H1 (cell line): ENCODE results near the gene MYO5B. TPM values are rescaled to one million over a fixed set of nuclear protein-coding genes. Genes with fewer than 3 reads are reported as not detected.

ENCODE experiments used
- SIRT6 ChIP-seq: IDR thresholded peaks from one replicate; pipeline ENCODE4 v1.7.1; 2012; ENCODE audit warnings: low read length, inconsistent platforms
- TCF12 ChIP-seq: IDR thresholded peaks from 2 replicates; pipeline ENCODE4 v1.6.1; 2011; ENCODE audit warnings: low read depth, mild to moderate bottlenecking, low read length
- polyA plus RNA-seq, 7 experiments: library from polyadenylated mRNA; depleted of rRNA in 3 of 7; stranded (reverse) in 5 of 7; unstranded in 2 of 7; fragments of >200 nt in 5 of 7; fragments of 200-250 nt in 2 of 7; gene quantifications; 1 replicate in 5 of 7; 2 replicates in 1 of 7; 4 replicates in 1 of 7; pipeline versions ENCODE4 v1.2.1 to v1.2.3, GENCODE V29; 2011 to 2013; ENCODE audit warnings: missing spikeins in 2 of 7, mixed read lengths in 2 of 7
- total RNA-seq: library from RNA; stranded (reverse); fragmentation: NEBNext Ultra II Directional; extraction: Animal tissue kit (Norgen Biotek cat#: 25700); gene quantifications from 2 replicates; pipeline ENCODE4 v1.2.1, GENCODE V29; 2021

MYO5B gene
- total and polyA plus RNA-seq, 2 of the 8 experiments (the other 6 are each of a cell fraction or from before 2014, with no cell fraction given): 6.4 to 7.7 TPM

- no peak for TF ChIP-seq TCF12
- TF ChIP-seq SIRT6: no peak
Observed at GRCh38 chr18:50152900-50153299, 42.0 kb downstream of the MYO5B start (continued).
